ENCODE measurements around the gene SRC. TPM values are rescaled to one million over a fixed set of nuclear protein-coding genes. Genes with fewer than 3 reads are reported as not detected.

The SRC gene
- total RNA-seq, 1 experiment from 2014 or later: 197 TPM

DNA sequence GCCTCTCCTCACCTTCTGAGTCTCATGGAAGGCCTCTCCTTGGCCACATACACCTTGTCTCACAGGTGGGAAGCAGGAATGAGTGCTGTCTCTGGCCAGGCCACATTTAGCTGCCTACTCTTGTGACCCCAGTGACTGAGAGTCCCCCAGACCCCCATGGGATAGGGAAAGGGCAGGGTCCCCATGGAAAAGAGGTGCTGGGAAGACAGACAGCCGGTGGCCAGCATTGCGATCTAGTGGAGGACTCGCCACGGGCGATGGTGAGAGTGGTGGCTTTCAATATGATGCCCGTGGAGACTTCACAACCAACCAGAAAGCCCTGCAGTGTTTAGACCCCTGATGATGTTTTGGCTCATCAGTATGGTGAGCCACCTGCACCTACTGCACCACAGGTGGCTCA, 36.6 kb upstream of the SRC start:
- Histone ChIP-seq H3K9me3 (no peaks in the 10 kb centered on the region), H3K4me1 (no peaks in the 10 kb centered on the region), H3K4me3 (ENCODE audit: low read depth, low read length) (no peak overlapping the region), H3K36me3 (ENCODE audit: control insufficient read depth, insufficient read depth, low read length) (peaks cover 3% of the 10 kb centered on the region; the same call in 1 of the 2 replicates), H3K27me3 (replicated peaks; ENCODE audit: control insufficient read depth, insufficient read depth, low read length) (no peaks in the 10 kb centered on the region)
- DNase-seq: peak in 1 of 2 experiments; percentile 34
- Mint-ChIP-seq H3K9me3 (ENCODE audit: unreplicated experiment) (no peaks in the 10 kb centered on the region), H3K36me3 (ENCODE audit: insufficient read depth, unreplicated experiment) (peaks cover 20% of the 10 kb centered on the region), H3K4me1 (ENCODE audit: low read depth, unreplicated experiment) (peaks cover 6% of the 10 kb centered on the region), H3K27ac (ENCODE audit: unreplicated experiment) (no peak overlapping the region), H3K4me3 (ENCODE audit: unreplicated experiment) (no peak overlapping the region), H3K27me3 (ENCODE audit: insufficient read depth, unreplicated experiment) (no peaks in the 10 kb centered on the region)
- intact Hi-C loops (cut with micrococcal nuclease; ENCODE audit: unreplicated experiment): no loop called here
- ChIA-PET POLR2A (no interaction called here), CTCF (no interaction called here)
- TF ChIP-seq, protein P1, sequence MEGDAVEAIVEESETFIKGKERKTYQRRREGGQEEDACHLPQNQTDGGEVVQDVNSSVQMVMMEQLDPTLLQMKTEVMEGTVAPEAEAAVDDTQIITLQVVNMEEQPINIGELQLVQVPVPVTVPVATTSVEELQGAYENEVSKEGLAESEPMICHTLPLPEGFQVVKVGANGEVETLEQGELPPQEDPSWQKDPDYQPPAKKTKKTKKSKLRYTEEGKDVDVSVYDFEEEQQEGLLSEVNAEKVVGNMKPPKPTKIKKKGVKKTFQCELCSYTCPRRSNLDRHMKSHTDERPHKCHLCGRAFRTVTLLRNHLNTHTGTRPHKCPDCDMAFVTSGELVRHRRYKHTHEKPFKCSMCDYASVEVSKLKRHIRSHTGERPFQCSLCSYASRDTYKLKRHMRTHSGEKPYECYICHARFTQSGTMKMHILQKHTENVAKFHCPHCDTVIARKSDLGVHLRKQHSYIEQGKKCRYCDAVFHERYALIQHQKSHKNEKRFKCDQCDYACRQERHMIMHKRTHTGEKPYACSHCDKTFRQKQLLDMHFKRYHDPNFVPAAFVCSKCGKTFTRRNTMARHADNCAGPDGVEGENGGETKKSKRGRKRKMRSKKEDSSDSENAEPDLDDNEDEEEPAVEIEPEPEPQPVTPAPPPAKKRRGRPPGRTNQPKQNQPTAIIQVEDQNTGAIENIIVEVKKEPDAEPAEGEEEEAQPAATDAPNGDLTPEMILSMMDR (IDR thresholded peaks at IDR 0.05; ENCODE audit: insufficient read depth in 1 of 2, low read depth in 1 of 2, low read length in 1 of 2, severe bottlenecking in 1 of 2, unreplicated experiment in 1 of 2): no peak
- BruUV-seq (replicated peaks): no TSS peak

DNA sequence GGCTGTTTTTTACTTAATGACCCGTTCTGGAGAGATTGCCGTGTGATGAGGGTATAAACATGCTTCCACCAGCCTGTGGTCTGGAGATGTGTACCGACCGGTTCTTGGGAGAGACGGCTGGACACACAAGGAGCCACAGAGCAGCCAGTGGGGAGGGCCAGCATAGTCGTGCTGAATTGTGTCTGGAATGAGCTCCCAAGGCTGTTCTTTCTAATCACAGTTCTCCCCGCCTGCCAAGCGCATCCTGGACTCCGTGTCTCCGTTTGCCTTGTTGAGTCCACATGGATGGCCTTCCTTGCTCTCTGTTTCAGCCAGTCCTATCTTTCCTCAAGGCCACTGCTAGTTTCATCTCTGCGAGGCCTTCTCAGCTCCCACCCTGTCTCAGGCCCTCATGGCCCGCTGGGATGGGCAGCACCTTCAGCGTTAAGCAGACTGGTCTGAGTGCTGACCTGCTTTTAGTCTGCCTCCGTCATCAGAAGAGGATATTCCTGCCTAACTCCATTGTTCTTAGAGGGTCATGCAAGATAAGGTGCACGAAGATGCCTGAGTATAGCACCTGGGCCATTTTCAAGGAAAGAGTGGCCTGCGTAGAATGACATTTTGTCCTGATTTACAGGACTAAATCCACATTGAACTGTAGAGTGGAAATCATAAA, 35.9 kb upstream of the SRC start:
- Histone ChIP-seq H3K4me3 (ENCODE audit: low read depth, low read length) (no peak overlapping the region), H3K27me3 (replicated peaks; ENCODE audit: control insufficient read depth, insufficient read depth, low read length) (no peaks in the 10 kb centered on the region), H3K4me1 (no peaks in the 10 kb centered on the region), H3K36me3 (ENCODE audit: control insufficient read depth, insufficient read depth, low read length) (peaks cover 3% of the 10 kb centered on the region; the same call in 1 of the 2 replicates), H3K9me3 (no peaks in the 10 kb centered on the region)
- Mint-ChIP-seq H3K27ac (ENCODE audit: unreplicated experiment) (peak overlapping the region; percentile 2), H3K9me3 (ENCODE audit: unreplicated experiment) (no peaks in the 10 kb centered on the region), H3K4me1 (ENCODE audit: low read depth, unreplicated experiment) (peaks cover 6% of the 10 kb centered on the region), H3K4me3 (ENCODE audit: unreplicated experiment) (no peak overlapping the region), H3K27me3 (ENCODE audit: insufficient read depth, unreplicated experiment) (no peaks in the 10 kb centered on the region), H3K36me3 (ENCODE audit: insufficient read depth, unreplicated experiment) (peaks cover 20% of the 10 kb centered on the region)
- CTCF ChIA-PET: no interaction called here
- peak in 1 of 2 experiments; percentile 49 for DNase-seq
- intact Hi-C loops (cut with micrococcal nuclease; ENCODE audit: unreplicated experiment): no loop called here
- no TSS peak for BruUV-seq (replicated peaks)
- POLR2A ChIA-PET: interaction anchor here (0.7 kb wide), 1 partner anchor 20 kb away, joined by 3 read pairs; the partner anchor contains the start of gene MANBAL
- TF ChIP-seq, protein P1 (IDR thresholded peaks at IDR 0.05; ENCODE audit: insufficient read depth in 1 of 2, low read depth in 1 of 2, low read length in 1 of 2, severe bottlenecking in 1 of 2, unreplicated experiment in 1 of 2): no peak

DNA sequence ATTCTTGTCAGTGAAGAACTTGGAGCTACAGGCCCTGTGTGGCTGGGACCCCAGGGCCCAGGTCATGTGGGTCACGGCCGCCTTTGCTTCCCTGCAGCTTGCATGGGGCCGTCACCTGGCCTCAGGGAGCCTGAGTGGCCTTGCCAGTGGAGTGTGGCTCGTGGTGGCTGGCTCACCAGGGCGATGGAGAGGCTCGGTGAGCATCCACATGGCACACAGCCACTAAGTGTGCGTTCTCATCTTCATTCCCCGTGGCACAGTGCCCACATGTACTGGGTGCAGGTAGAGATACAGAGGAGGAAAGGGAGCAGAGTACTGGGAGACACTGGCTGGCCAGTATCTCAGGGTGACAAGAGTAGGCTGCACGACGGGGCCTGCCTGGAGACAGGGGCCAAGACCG, 35.0 kb upstream of the SRC start:
- no peaks in the 10 kb centered on the region for H3K27me3 ChIP-seq (replicated peaks; ENCODE audit: control insufficient read depth, insufficient read depth, low read length)
- H3K36me3 Mint-ChIP-seq (ENCODE audit: insufficient read depth, unreplicated experiment): peaks cover 22% of the 10 kb centered on the region
- TF ChIP-seq, protein P1 (IDR thresholded peaks at IDR 0.05; ENCODE audit: insufficient read depth in 1 of 2, low read depth in 1 of 2, low read length in 1 of 2, severe bottlenecking in 1 of 2, unreplicated experiment in 1 of 2): no peak
- ChIA-PET CTCF (no interaction called here), POLR2A (no interaction called here)
- intact Hi-C loops (cut with micrococcal nuclease; ENCODE audit: unreplicated experiment): no loop called here
- no TSS peak for BruUV-seq (replicated peaks)
- no peaks in the 10 kb centered on the region for H3K9me3 ChIP-seq
- no peaks in the 10 kb centered on the region for H3K27me3 Mint-ChIP-seq (ENCODE audit: insufficient read depth, unreplicated experiment)
- peaks cover 3% of the 10 kb centered on the region; the same call in 1 of the 2 replicates for H3K36me3 ChIP-seq (ENCODE audit: control insufficient read depth, insufficient read depth, low read length)
- H3K9me3 Mint-ChIP-seq (ENCODE audit: unreplicated experiment): no peaks in the 10 kb centered on the region
- no peaks in the 10 kb centered on the region for H3K4me1 ChIP-seq
- no peak overlapping the region for H3K4me3 ChIP-seq (ENCODE audit: low read depth, low read length)
- H3K4me1 Mint-ChIP-seq (ENCODE audit: low read depth, unreplicated experiment): peaks cover 6% of the 10 kb centered on the region
- peak in 1 of 2 experiments; percentile 39 for DNase-seq
- H3K4me3 Mint-ChIP-seq (ENCODE audit: unreplicated experiment): no peak overlapping the region
- peak overlapping the region; percentile 23 for H3K27ac Mint-ChIP-seq (ENCODE audit: unreplicated experiment)

Measured in Caco-2 (cell line).